Measurements from ENCODE around the gene MGAT5B.

Gene MGAT5B

DNA sequence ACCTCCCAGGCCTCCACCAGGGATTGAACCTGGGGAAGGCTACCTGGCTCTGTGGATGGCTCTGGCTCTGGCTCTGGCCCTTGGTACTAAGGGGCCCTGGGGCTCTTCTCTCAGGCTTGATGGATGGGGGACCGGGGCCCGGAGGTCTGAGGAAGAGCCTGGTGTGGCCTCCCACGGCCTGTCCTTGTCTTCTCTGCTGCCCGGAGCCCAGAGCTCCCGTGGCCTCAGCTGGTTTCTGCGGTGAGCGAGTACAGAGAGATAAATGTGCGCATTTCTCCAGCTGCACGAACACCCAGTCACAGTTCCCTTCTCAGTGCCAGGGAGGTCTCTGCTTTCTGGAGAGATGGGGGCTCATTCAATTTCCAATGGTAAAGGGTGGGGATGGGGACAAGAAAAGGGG is 9.2 kb downstream of the MGAT5B start:
- Histone ChIP-seq H3K27me3 (ENCODE audit: control insufficient read depth, insufficient read depth, low read length, poor library complexity, severe bottlenecking) (no peaks in the 10 kb centered on the region), H3K27ac (ENCODE audit: insufficient read depth, low read depth, low read length, poor library complexity, severe bottlenecking) (no peak overlapping the region), H3K4me3 (ENCODE audit: insufficient read depth, low read depth, low read length) (no peak overlapping the region), H3K4me1 (ENCODE audit: control insufficient read depth, insufficient read depth, low read length) (no peaks in the 10 kb centered on the region), H3K36me3 (ENCODE audit: control insufficient read depth, insufficient read depth, low read length) (no peaks in the 10 kb centered on the region), H3K9me3 (ENCODE audit: control insufficient read depth, low read length) (no peaks in the 10 kb centered on the region)
- WGBS, 2 experiments, result 90 to 91% methylated on average over 9 of the region's 9 CpGs

DNA sequence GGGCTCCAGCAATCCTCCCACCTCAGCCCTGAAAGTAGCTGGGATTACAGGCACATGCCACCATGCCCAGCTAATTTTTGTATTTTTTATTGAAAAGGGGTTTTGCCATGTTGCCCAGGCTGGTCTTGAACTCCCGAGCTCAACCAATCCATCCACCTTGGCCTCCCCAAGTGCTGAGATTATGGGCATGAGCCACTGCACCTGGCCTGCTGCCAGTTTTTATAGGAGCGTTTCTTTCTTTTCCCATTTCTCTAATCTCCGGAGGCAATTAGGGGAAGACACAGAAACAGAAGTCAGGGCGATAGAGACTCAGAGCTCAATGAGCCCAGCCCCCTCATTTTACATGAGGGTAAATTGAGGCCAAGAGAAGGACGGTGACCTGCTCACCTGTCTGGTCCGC is 10.4 kb downstream of the MGAT5B start:
- no peaks in the 10 kb centered on the region for H3K36me3 ChIP-seq (ENCODE audit: control insufficient read depth, insufficient read depth, low read length)
- H3K27me3 ChIP-seq (ENCODE audit: control insufficient read depth, insufficient read depth, low read length, poor library complexity, severe bottlenecking), result no peaks in the 10 kb centered on the region
- no peak overlapping the region for H3K4me3 ChIP-seq (ENCODE audit: insufficient read depth, low read depth, low read length)
- H3K4me1 ChIP-seq (ENCODE audit: control insufficient read depth, insufficient read depth, low read length), result no peaks in the 10 kb centered on the region
- no peak overlapping the region for H3K27ac ChIP-seq (ENCODE audit: insufficient read depth, low read depth, low read length, poor library complexity, severe bottlenecking)
- no peaks in the 10 kb centered on the region for H3K9me3 ChIP-seq (ENCODE audit: control insufficient read depth, low read length)
- WGBS, 2 experiments, result 94 to 97% methylated on average over 6 of the region's 6 CpGs

DNA sequence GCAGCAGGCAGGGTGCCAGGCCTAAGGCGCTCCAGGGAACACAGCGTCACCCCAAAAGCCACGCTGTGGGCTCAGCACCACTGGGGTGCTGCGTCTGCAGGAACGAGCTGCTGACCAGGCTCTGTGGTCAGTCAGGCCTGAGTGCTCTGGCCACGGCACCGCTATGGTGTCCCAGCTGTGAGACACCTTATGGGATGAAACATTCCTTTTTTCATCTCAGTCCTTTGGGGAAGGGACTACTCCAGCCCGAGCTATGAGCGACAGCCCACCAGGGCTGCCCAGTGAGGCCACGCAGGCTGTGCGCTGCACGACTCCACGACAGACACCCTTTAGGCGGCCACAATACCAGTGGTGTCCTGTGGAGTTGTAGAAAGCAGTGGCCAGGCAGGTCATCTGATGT is 11.1 kb downstream of the MGAT5B start:
- Histone ChIP-seq H3K4me3 (ENCODE audit: insufficient read depth, low read depth, low read length) (no peak overlapping the region), H3K27me3 (ENCODE audit: control insufficient read depth, insufficient read depth, low read length, poor library complexity, severe bottlenecking) (no peaks in the 10 kb centered on the region), H3K27ac (ENCODE audit: insufficient read depth, low read depth, low read length, poor library complexity, severe bottlenecking) (no peak overlapping the region), H3K9me3 (ENCODE audit: control insufficient read depth, low read length) (no peaks in the 10 kb centered on the region), H3K4me1 (ENCODE audit: control insufficient read depth, insufficient read depth, low read length) (no peaks in the 10 kb centered on the region), H3K36me3 (ENCODE audit: control insufficient read depth, insufficient read depth, low read length) (no peaks in the 10 kb centered on the region)
- 93 to 96% methylated on average over 14 of the region's 14 CpGs for WGBS, 2 experiments

DNA sequence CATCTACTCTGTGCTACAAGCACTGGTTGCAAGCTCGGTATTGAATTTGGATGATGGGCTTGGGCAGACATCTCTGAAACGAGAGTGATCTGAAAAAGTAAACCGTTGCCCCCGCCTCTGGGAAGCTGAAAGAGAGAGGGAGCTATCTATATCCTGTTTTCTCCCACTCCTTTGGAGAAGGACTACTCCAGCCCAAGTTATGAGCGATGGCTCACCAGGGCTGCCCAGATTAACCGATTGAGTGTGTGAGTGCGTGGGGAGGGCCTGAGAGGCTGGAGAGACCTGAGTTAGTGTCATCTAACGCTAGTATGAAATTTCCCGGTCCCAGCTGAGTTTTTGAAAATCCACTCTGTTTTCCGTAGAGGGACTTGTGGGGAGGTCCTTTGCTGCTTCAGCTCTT is 11.5 kb downstream of the MGAT5B start:
- 87 to 88% methylated on average over 10 of the region's 10 CpGs for WGBS, 2 experiments
- Histone ChIP-seq H3K36me3 (ENCODE audit: control insufficient read depth, insufficient read depth, low read length) (no peaks in the 10 kb centered on the region), H3K4me3 (ENCODE audit: insufficient read depth, low read depth, low read length) (no peak overlapping the region), H3K27ac (ENCODE audit: insufficient read depth, low read depth, low read length, poor library complexity, severe bottlenecking) (no peak overlapping the region), H3K27me3 (ENCODE audit: control insufficient read depth, insufficient read depth, low read length, poor library complexity, severe bottlenecking) (no peaks in the 10 kb centered on the region), H3K4me1 (ENCODE audit: control insufficient read depth, insufficient read depth, low read length) (no peaks in the 10 kb centered on the region), H3K9me3 (ENCODE audit: control insufficient read depth, low read length) (no peaks in the 10 kb centered on the region)

DNA sequence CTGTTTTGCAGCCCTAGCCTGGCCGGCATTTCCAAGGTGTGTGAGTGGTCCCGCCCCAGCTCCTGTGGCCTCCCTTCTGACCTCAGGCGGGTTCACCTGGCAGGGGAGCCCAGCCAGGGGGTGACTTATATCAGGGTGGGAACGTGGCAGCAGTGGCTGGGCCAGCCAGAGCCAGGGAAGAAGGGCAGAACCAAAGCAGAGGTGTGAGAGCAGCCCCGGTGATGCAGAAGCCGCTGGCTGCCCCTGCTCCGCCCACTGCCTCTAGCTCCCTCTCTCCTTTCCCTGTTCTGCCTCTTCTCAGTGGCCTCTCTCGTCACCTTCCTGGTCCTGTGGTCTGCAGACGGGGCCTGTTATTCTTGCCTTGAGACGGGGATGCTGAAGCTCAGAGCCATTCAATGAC is 12.1 kb downstream of the MGAT5B start:
- H3K4me3 ChIP-seq (ENCODE audit: insufficient read depth, low read depth, low read length), result no peak overlapping the region
- no peaks in the 10 kb centered on the region for H3K9me3 ChIP-seq (ENCODE audit: control insufficient read depth, low read length)
- no peaks in the 10 kb centered on the region for H3K4me1 ChIP-seq (ENCODE audit: control insufficient read depth, insufficient read depth, low read length)
- H3K36me3 ChIP-seq (ENCODE audit: control insufficient read depth, insufficient read depth, low read length), result no peaks in the 10 kb centered on the region
- no peaks in the 10 kb centered on the region for H3K27me3 ChIP-seq (ENCODE audit: control insufficient read depth, insufficient read depth, low read length, poor library complexity, severe bottlenecking)
- H3K27ac ChIP-seq (ENCODE audit: insufficient read depth, low read depth, low read length, poor library complexity, severe bottlenecking), result no peak overlapping the region
- WGBS, 2 experiments, result 63 to 68% methylated on average over 10 of the region's 10 CpGs

DNA sequence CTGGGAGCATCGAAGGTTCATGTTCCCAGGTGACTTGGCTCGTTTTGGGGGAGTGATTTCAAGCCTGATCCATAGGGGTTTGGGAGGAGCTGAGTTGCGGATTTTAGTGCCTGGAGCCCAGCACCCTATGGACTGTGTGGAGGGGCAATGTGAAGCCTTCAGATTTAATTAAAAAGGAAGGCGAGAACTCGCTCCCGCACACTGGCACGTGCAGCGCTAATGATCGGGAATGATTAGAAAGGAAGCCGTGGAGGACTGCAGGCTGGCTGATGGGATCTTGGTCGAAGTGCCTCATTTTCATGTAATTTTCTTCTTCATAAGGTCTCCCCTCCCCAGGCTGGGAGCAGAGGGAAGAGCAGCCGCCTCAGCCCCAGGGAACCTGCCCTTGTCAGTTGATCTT is 12.8 kb downstream of the MGAT5B start:
- H3K36me3 ChIP-seq (ENCODE audit: control insufficient read depth, insufficient read depth, low read length), result no peaks in the 10 kb centered on the region
- H3K27ac ChIP-seq (ENCODE audit: insufficient read depth, low read depth, low read length, poor library complexity, severe bottlenecking), result no peak overlapping the region
- no peak overlapping the region for H3K4me3 ChIP-seq (ENCODE audit: insufficient read depth, low read depth, low read length)
- no peaks in the 10 kb centered on the region for H3K27me3 ChIP-seq (ENCODE audit: control insufficient read depth, insufficient read depth, low read length, poor library complexity, severe bottlenecking)
- no peaks in the 10 kb centered on the region for H3K4me1 ChIP-seq (ENCODE audit: control insufficient read depth, insufficient read depth, low read length)
- WGBS, 2 experiments, result 91 to 93% methylated on average over 12 of the region's 12 CpGs
- H3K9me3 ChIP-seq (ENCODE audit: control insufficient read depth, low read length), result no peaks in the 10 kb centered on the region

DNA sequence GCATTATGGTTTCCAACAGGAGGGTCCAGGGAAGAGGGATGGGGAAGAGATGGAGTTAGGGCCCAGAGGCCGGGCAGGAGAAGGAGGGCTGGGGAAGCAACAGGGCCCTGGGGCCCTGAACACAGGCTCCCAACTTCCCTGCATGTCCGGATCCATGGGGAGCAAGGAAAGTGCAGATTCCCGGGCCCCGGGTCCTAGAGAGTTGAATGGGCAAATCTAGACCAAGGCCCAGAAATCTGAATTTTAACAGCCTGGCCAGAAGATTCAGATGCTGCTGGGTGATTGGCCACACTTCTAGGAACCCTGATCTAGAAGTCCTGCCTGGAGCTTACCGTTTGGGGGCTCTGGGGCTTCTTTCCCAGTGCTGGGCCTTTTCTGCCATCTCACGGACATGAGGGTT is 13.2 kb downstream of the MGAT5B start:
- H3K4me1 ChIP-seq (ENCODE audit: control insufficient read depth, insufficient read depth, low read length), result no peaks in the 10 kb centered on the region
- H3K9me3 ChIP-seq (ENCODE audit: control insufficient read depth, low read length), result no peaks in the 10 kb centered on the region
- H3K4me3 ChIP-seq (ENCODE audit: insufficient read depth, low read depth, low read length), result no peak overlapping the region
- no peak overlapping the region for H3K27ac ChIP-seq (ENCODE audit: insufficient read depth, low read depth, low read length, poor library complexity, severe bottlenecking)
- no peaks in the 10 kb centered on the region for H3K27me3 ChIP-seq (ENCODE audit: control insufficient read depth, insufficient read depth, low read length, poor library complexity, severe bottlenecking)
- no peaks in the 10 kb centered on the region for H3K36me3 ChIP-seq (ENCODE audit: control insufficient read depth, insufficient read depth, low read length)
- 94 to 95% methylated on average over 6 of the region's 6 CpGs for WGBS, 2 experiments

DNA sequence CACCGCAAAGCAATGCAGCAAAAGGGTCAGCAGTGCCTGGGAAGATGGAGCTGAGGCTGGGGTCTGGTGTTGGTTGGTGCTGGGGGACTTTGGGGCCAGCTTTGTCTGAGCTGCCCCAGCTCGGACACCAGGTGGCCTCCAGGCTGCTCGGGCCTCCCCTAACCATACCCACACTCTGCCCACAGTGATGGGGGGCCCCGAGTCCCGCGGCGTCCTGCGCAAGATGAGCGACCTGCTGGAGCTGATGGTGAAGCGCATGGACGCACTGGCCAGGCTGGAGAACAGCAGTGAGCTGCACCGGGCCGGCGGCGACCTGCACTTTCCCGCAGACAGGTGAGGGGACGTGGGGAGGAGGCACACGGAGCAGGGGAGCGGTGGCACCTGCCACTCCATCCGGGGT is 13.8 kb downstream of the MGAT5B start:
- Histone ChIP-seq H3K9me3 (ENCODE audit: control insufficient read depth, low read length) (no peaks in the 10 kb centered on the region), H3K27me3 (ENCODE audit: control insufficient read depth, insufficient read depth, low read length, poor library complexity, severe bottlenecking) (no peaks in the 10 kb centered on the region), H3K4me1 (ENCODE audit: control insufficient read depth, insufficient read depth, low read length) (no peaks in the 10 kb centered on the region), H3K36me3 (ENCODE audit: control insufficient read depth, insufficient read depth, low read length) (no peaks in the 10 kb centered on the region), H3K4me3 (ENCODE audit: insufficient read depth, low read depth, low read length) (no peak overlapping the region), H3K27ac (ENCODE audit: insufficient read depth, low read depth, low read length, poor library complexity, severe bottlenecking) (no peak overlapping the region)
- WGBS, 2 experiments, result 92 to 96% methylated on average over 20 of the region's 20 CpGs

DNA sequence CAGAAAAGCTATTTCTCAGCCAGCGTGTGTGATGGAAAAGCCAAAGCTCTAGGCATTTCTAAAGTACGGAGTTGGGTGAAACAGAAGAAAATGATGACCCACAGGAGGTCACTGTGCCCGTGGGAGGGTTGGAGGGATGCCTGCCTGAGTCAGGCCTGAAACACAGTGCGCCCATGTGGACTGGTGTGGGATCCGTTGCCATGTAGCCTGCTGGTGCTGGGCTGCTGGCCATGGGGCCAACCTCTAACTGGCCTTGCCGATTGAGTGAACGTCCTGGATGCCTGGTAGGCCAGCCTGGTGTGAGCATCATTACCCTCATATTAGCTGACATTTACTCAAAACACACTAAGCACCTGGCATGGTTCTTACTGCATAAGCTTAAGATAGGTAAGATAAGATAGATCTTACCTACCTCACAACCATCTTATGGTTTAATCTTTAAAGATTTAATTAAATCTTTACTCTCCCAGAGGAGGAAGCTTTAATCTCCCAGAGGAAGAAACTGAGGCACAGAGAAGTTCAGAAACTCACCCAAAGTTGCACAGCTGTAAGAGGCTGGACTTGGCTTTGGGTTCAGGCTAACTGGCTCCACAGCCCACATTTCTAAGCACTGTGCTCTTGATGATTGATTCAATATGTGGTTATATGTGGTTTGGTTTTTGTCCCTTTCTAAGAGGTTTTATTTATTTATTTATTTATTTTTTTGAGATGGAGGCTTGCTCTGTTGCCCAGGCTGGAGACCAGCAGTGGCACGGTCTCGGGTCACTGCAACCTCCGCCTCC is 15.7 kb downstream of the MGAT5B start:
- no peaks in the 10 kb centered on the region for H3K27me3 ChIP-seq (ENCODE audit: control insufficient read depth, insufficient read depth, low read length, poor library complexity, severe bottlenecking)
- no peak overlapping the region for H3K4me3 ChIP-seq (ENCODE audit: insufficient read depth, low read depth, low read length)
- H3K4me1 ChIP-seq (ENCODE audit: control insufficient read depth, insufficient read depth, low read length), result no peaks in the 10 kb centered on the region
- 92 to 94% methylated on average over 10 of the region's 10 CpGs for WGBS, 2 experiments
- no peaks in the 10 kb centered on the region for H3K36me3 ChIP-seq (ENCODE audit: control insufficient read depth, insufficient read depth, low read length)
- no peaks in the 10 kb centered on the region for H3K9me3 ChIP-seq (ENCODE audit: control insufficient read depth, low read length)
- H3K27ac ChIP-seq (ENCODE audit: insufficient read depth, low read depth, low read length, poor library complexity, severe bottlenecking), result no peak overlapping the region

DNA sequence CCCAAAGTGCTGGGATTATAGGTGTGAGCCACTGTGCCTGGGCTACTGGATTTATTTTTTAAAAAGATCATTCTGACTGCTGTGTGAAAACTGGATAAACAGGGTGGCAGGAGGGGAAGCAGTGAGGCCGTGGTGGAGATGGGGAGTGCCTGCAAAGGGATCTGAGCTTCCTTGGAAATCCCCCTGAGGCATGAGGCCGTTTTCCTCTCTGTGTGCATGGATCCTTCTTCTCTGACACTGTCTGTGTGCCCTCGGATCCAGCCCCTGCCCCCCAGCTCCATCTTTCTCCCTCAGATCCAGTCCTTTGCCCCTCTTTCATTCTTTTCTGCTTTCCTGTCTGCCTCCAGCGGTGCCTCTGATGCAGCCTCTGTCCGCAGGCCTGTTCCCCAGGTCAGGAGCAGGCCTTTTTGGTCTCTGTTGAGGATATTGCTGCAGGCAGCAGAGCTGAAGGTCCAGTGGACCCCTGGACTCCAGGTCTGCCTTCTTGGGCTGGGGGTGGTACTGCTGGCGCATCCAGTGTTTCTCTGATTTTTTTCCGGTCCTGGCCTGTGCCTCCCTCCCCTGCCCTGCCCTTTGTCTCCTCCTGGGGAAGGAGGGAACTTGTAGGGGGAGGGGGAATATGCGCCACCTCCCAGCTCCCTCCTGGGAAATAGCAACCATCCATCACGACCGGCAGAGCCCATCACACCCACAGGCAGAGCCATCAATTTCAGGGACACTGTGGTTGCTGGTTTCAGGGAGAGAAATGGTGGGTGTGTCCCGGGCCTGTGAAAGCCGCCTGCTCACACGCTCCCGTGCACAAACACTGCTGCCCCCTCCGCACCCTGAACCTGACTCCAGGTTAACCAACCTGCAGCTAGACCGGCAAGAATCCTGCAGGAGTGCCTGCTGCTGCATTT is 17.0 kb downstream of the MGAT5B start:
- Histone ChIP-seq H3K4me1 (ENCODE audit: control insufficient read depth, insufficient read depth, low read length) (no peaks in the 10 kb centered on the region), H3K4me3 (ENCODE audit: insufficient read depth, low read depth, low read length) (no peak overlapping the region), H3K27me3 (ENCODE audit: control insufficient read depth, insufficient read depth, low read length, poor library complexity, severe bottlenecking) (no peaks in the 10 kb centered on the region), H3K27ac (ENCODE audit: insufficient read depth, low read depth, low read length, poor library complexity, severe bottlenecking) (no peak overlapping the region), H3K9me3 (ENCODE audit: control insufficient read depth, low read length) (no peaks in the 10 kb centered on the region), H3K36me3 (ENCODE audit: control insufficient read depth, insufficient read depth, low read length) (no peaks in the 10 kb centered on the region)
- 37 to 39% methylated on average over 13 to 16 of the region's 16 CpGs for WGBS, 2 experiments

Data from ectodermal cell (in vitro differentiated cells).